Measurements from ENCODE around the gene RBM18.

Gene RBM18

GRCh38 chr9:122223435-122223834 is 41.2 kb downstream of the RBM18 start:
- no peak overlapping the region for H3K4me3 ChIP-seq (ENCODE audit: low read depth, low read length)

DNA sequence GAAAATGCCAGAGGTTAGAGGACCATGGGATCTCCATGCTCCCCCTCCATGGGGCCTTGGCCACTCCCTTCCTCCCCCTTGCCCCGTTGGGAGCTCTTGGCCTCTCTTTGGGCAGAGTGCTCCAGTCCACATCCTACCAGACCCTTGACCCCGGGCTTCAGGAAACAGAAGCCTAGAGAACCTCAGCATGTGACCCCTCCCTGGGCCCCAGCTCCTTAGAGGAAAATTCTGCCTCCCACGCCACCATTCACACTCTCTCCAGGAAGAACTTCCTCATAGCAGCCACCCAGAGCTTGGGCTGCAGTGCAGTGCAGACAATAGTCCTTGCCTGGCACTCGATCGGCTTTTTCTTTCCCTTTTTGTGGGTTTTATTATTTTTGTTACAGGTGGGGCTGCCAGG is 41.8 kb downstream of the RBM18 start:
- no peak overlapping the region for H3K4me3 ChIP-seq (ENCODE audit: low read depth, low read length)

- H3K4me3 ChIP-seq (ENCODE audit: low read depth, low read length), result peak overlapping the region; percentile 27
These were observed 43.3 kb downstream of the RBM18 start for GRCh38 chr9:122221183-122221811.

DNA sequence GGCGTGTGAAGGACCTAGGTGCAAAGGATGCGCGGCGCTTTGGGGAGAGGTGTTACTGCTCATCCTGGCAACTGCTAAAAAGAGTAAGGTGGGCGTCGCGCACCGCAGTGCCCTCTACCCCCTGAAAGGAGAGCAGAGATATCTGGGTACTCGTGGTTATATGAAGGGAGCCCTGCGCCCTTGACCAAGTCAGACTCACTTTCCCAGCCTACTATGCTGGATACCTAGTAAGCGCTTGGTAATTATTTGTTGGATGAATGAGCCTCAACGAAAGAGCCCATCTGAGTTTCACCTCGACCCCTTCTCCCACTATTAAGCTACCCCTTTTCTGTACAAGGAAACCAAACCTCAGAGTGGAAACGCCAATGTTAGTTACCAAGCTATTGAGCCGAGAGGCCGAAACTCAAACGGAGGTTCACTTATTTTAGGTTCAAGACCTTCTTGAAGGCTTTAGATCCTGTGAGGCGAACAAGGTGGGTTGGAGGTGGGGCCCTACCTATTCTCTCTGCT is 43.9 kb downstream of the RBM18 start:
- H3K4me3 ChIP-seq (ENCODE audit: low read depth, low read length), result no peak overlapping the region

GRCh38 chr9:122219856-122220672 is 44.6 kb downstream of the RBM18 start:
- H3K4me3 ChIP-seq (ENCODE audit: low read depth, low read length), result peak overlapping the region; percentile 17

- peak overlapping the region; percentile 17 for H3K4me3 ChIP-seq (ENCODE audit: low read depth, low read length)
These were observed 45.4 kb downstream of the RBM18 start for GRCh38 chr9:122218935-122219855.

DNA sequence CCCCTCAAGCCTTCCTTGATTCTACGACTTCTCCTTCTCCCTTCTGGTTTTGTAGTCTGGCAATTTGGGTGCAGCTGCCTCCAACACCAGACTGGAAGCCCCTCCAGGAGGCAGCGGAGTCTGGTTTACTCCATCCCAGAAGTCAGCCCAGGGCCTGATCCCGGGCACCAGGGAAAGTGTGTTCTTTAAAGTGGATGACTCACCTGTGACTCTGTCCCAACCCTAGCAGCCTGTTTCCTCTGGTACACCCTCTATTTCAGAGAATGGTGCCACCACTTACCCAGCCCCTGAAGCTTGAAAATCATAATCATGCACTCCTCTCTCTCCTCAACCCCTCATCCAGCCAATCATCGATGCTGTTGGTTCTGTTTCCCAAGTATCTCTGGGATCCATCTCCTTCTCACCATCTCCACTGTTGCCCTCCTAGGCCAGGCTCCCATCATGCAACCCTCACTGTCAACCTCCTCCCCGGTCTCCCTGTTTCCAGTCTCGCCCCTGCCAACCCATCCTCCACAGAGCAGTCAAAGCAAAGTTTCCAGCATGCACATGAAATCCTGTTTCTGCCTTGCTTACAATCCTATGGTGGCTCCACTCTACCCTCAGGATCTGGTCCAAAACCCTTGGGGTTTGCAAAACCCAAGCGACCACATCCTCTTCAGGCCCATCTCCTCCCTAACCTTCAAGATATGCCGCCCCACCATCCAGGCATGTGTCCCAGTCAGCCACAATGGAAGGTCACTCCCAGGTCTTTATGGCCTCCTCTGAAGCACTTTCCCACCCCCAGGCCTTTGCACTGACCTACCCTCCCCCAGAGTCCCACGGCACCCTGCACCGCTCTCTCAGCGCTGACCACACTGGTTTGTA is 46.3 kb downstream of the RBM18 start:
- H3K4me3 ChIP-seq (ENCODE audit: low read depth, low read length), result no peak overlapping the region

- H3K4me3 ChIP-seq (ENCODE audit: low read depth, low read length), result no peak overlapping the region
These were observed 47.0 kb downstream of the RBM18 start for GRCh38 chr9:122217640-122218039.

DNA sequence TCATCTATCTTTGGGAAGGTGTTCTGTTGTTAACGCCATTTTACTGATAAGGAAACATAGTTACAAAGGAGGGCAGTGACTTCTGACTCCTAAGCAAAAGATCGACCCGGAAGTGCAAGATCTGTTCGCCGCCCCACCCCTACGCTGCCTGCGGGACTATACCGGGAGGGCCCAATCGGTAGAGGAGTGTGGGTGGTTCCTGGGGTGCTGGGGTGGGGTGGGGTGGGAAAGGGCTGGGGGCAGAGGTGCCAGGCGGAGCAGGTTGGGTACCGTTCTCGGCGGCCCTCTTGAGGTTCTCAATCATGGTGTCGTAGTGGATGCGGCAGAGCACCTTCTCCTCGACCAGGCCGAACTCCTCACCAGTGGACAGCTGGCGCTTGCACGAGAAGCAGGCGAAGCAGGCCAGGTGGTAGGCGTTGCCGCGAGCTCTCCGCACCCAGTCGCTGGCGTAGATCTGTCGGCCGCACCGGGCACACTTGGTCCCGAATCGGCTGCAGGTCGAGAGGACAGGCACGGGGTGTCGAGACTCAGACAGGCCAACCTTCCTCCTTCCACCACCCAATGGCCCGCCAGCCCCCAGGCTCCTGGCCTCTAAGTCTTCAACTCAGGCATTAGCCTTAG is 47.7 kb downstream of the RBM18 start:
- peak overlapping the region; percentile 8 for H3K4me3 ChIP-seq (ENCODE audit: low read depth, low read length)

DNA sequence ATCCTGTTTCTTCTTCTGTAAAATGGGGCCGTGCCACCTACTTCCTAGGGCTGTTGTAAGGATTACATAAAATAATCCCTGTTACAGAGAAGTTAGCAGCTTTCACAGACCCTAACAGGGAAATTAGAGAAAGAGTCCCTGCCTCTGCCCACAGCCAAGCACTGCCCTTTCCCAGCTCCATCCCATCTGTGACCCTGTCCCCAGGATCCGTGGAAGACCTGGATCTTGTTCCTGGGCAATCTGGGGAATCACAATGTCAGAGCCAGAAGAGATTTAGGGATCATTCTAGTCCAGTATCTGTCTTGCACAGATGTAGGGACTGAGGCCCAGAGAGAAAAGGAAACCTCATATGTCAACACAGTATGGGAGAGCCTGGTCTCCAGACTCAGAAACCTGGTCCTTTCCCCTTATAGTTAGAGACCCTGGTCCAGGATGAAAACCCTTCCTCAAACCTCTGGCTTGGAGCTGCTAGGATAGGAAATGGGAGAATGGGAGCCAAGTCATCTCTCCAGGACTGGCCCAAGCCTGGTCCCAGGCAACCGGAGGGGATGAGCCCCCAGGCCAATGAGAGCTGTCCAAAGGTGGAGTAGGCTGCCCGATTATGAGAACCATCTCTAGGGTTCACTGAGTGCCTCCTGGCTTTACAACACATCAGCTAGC is 48.4 kb downstream of the RBM18 start:
- H3K4me3 ChIP-seq (ENCODE audit: low read depth, low read length), result peak overlapping the region; percentile 8

- no peak overlapping the region for H3K4me3 ChIP-seq (ENCODE audit: low read depth, low read length)
These were observed 49.0 kb downstream of the RBM18 start for GRCh38 chr9:122215663-122216062.

GRCh38 chr9:122214507-122214906 is 50.1 kb downstream of the RBM18 start:
- H3K4me3 ChIP-seq (ENCODE audit: low read depth, low read length), result peak overlapping the region; percentile 42

- H3K4me3 ChIP-seq (ENCODE audit: low read depth, low read length), result peak overlapping the region; percentile 42
These were observed 50.8 kb downstream of the RBM18 start for GRCh38 chr9:122213589-122214413.

- H3K4me3 ChIP-seq (ENCODE audit: low read depth, low read length), result no peak overlapping the region
These were observed 51.5 kb downstream of the RBM18 start for GRCh38 chr9:122213102-122213588.

DNA sequence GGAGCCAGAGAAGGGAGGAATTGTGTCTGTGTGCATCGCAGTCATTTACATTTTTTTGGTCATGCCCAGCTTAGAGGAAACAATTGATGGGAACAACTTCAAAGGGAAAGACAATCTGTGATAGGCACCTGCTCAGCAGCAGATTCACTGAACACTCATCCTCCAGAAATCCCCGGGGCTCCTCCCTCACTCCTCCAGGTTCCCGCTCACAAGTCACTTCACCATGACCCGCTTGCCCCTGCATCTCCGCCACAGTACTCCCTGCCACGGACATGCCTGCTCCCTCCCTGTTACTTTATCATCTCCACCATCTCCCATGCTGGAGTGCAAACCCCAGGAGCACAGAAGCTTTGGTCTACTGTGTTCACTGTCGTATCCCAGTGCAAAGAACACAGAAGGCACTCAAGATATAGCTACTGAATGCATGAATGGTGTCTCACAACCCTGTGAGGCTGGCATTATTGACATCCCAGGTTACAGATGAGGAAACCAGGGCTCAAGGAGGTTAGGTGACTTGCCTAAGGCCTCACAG is 52.1 kb downstream of the RBM18 start:
- no peak overlapping the region for H3K4me3 ChIP-seq (ENCODE audit: low read depth, low read length)

DNA sequence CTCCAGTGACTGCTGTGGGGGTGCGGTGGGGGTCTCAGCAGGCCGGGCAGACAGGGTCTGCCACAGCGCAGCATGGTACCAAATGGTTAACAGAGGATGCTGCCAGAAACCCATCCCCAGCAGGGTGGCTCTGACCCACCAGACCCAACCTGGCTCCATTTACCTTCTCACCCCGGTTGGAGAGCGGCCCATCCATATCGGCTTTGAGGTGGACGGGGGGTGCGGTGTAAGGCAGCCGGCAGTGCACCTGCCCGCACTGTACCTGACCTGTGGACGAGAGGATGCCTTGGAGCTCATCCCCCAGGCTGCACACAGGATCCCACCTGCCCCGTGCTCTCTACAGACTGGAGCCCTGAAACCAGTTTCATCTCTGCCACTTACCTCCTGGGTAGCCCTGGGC is 55.2 kb downstream of the RBM18 start:
- H3K4me3 ChIP-seq (ENCODE audit: low read depth, low read length), result no peak overlapping the region

DNA sequence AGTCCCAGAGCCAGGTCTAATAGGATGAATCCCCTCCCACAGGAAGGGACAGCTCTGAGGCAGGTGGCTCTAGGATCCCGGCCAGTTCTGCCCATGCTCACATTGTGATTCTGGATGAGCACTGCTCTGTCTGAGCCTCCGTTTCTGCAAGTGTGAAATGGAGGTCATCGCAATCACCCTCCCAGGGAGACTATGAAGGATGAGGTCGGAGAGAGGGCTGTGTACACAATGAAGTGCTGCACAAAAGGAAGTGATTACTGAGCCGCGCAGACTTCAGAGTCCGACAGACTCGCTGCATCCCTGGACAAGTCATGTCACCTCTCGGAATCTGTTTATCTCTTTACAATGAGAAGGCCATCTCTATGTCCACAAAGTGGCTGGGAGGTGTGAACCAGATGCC is 57.5 kb downstream of the RBM18 start:
- H3K4me3 ChIP-seq (ENCODE audit: low read depth, low read length), result no peak overlapping the region

Data from iPS-11a (cell line).